GM18951 (cell line): ENCODE results near the gene CBLIF.
"Not testable (repeated sequence)": the region's sequence is repeated elsewhere in the genome, so short reads cannot be mapped to it uniquely, and the experiment has no call there.

Experiments used
- POLR2A ChIP-seq: IDR thresholded peaks from 4 replicates; pipeline ENCODE4 v1.6.1; 2011; ENCODE audit warnings: mild to moderate bottlenecking; ENCODE audit not compliant: insufficient read length, insufficient read depth; ENCODE audit errors: extremely low read depth
- in situ Hi-C: fragments of 300-500 bp; cut with MboI; formaldehyde crosslinking; loops from one replicate; pipeline ENCODE4 v1.12.0; 2022; ENCODE audit warnings: low sequenced_read_pairs, mixed read lengths, inconsistent platforms; ENCODE audit not compliant: unreplicated experiment

Gene CBLIF

GRCh38 chr11:59801160-59801706, 44.1 kb downstream of the CBLIF start:
- in situ Hi-C loops = loop anchor here (5.0 kb wide), 1 partner anchor 44 kb away; the partner anchor contains the start of gene STX3
- TF ChIP-seq POLR2A = no peak

DNA sequence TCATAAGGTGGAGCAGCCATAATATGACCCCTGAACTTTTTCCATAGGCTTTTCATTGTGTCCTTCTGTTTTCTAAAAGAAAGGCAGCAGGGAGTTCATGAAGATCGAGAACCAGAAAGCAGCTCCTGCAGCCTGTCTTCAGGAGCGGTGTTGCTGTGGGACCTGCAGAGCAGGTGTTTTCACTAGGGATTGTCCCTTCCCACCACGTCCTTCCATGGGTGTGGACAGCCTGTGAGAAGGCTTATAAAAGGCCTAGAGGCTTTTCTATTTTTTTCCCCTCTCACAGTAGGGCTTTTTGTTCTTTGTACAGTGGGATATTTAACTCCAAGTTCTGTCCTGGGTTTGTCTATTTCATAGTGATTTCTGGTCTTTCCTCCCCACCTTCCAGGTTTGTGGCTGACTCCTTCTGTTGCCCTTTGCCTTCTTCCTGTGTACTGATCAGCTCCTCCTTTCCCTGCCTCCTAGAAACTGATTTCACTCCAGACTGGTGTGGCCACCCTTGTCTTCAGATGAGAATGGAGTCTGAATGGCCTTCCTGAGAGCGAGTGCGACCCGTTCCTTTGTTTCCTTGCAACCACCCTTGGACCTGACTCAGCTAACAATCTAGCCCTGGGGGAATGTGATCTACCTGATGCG, 44.8 kb downstream of the CBLIF start:
- in situ Hi-C loops = loop anchor here (5.0 kb wide), 1 partner anchor 43 kb away; the partner anchor contains the start of gene STX3
- no peak for TF ChIP-seq POLR2A

DNA sequence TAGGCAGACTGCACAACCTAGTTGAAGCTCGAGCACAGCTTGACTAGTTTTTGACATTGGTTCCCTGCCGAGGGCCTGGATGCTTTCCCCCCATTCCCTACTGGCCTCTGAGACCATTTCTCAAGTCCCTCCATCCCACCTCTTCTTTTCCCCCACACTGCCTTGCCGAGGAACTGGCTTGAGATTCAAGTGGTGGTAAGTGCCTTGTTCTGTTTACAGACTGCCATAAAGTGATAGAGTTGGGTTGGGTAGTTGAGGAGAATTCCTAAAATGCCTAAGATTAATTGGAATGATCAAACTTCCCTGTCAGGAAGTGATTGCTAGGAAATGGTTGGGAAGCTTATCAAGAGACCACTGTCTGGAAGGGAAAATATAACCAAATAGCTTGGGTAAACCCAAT, 50.9 kb downstream of the CBLIF start:
- in situ Hi-C loops = no loop called here
- no peak for TF ChIP-seq POLR2A

DNA sequence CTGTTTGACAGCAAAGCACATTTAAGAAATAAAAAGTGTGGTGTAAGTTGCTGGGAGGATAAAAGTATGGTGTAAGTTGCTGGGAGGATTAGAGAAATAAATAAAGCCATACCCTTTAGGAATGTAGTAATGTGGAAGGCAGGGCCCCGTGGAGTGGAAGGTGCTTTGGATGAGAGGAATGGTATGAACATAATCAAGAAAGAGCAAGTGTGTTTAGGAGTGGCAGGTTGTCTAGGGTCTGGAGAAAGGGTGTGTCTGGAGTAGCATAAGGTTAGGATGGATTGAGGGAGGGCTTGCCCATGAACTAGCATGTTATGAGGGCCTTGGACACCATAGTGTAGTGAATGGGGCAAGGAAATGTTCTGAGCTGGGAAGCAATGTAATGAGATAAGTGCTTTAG, 52.8 kb downstream of the CBLIF start:
- no peak for TF ChIP-seq POLR2A
- in situ Hi-C loops = no loop called here

- TF ChIP-seq POLR2A = no peak
- in situ Hi-C loops = no loop called here
These were observed 53.7 kb downstream of the CBLIF start for GRCh38 chr11:59791639-59792038.

DNA sequence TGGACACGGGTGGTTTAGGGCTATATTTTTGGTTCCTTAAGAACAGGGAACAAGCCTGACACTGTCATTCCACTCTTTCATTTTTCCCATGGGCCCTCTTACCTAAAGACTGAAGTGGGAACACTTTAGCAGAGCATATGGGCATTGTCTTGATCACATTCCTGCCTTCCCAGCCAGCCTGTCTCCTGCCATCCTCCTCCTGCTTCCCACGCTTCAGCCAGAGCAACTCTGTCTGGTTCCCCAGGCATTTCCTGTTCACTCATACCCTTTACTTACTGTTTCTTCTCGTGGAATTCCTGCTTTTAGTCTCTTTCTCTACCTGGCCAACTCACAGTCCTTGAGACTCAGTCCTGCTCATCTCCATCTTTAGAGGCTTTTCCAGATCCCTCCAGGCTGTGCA, 57.5 kb downstream of the CBLIF start:
- TF ChIP-seq POLR2A = no peak
- in situ Hi-C loops = no loop called here

- no peak for TF ChIP-seq POLR2A
These were observed 58.1 kb downstream of the CBLIF start for GRCh38 chr11:59787255-59787588.

GRCh38 chr11:59785818-59786217, 59.5 kb downstream of the CBLIF start:
- no peak for TF ChIP-seq POLR2A
- in situ Hi-C loops = no loop called here

More at GRCh38 chr11:59787255-59787588, 58.1 kb downstream of the CBLIF start:
- in situ Hi-C loops = no loop called here

- in situ Hi-C loops = not testable (repeated sequence)
These were observed 60.9 kb downstream of the CBLIF start for GRCh38 chr11:59784441-59784840.

DNA sequence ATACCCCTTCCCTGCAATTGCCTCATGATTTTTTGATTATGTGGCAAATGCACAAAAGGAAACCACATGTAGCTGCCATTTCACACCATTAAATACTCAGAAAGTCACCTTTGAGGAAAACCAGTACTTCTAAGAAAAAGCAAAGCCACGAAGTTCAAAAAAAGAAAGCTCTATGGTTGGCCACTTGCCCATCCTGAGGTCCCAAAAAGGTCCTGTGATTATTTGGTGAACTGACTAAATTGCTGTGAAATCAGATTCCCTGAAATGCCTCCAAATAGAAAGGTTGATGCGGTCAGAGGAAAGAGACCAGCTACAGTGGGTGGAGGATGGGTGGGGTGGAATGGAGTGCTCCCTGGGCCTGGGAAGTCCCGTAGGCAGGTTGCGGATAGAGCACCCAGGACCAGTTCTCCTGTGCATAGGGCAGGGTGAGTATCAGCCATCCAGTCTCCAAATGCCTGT, 61.6 kb downstream of the CBLIF start:
- in situ Hi-C loops = no loop called here
- TF ChIP-seq POLR2A = no peak

DNA sequence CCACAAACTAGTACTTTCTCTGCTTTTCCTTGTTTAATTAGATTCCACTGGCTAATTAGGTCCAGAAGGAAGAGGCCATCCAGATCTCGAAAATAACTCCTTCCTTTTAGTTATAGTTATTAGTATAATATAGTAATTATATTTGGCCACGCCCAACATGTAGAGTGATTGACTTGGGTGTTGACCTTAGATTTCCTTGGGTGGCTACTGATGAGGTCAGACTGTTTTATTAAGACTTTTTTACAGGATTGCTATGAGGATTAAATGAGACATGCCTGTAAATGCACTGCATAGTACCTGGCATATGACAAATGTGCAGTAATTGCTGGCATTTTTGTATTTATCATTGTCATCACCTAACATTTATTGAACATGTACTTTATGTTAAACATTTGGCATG, 63.2 kb downstream of the CBLIF start:
- TF ChIP-seq POLR2A = no peak
- in situ Hi-C loops = no loop called here

DNA sequence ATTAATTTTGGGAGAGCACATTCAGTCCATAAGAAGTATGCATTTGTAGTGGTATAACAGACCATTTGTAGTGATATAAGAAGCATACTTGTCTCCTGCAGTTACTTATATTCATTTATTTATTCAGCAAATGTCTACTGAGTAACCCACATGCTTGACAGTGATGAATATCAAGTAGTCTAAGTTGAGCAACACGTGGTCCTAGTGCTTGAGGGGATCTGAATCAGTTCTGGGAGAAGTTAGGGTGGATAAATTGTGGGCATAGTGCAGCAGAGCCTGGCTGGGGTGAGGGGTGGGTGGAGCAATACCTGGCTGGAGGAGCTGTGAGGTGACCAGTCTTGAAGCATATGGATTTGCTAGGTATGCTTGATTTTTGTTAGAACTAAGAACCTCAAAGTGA, 65.8 kb downstream of the CBLIF start:
- TF ChIP-seq POLR2A = no peak
- in situ Hi-C loops = no loop called here
